ENCODE measurements around the gene ARHGAP22. TPM values are rescaled to one million over a fixed set of nuclear protein-coding genes. Genes with fewer than 3 reads are reported as not detected.

ARHGAP22 gene
- polyA plus RNA-seq, 1 of the 3 experiments (the other 2 are of a cell fraction): 12.4 TPM

DNA sequence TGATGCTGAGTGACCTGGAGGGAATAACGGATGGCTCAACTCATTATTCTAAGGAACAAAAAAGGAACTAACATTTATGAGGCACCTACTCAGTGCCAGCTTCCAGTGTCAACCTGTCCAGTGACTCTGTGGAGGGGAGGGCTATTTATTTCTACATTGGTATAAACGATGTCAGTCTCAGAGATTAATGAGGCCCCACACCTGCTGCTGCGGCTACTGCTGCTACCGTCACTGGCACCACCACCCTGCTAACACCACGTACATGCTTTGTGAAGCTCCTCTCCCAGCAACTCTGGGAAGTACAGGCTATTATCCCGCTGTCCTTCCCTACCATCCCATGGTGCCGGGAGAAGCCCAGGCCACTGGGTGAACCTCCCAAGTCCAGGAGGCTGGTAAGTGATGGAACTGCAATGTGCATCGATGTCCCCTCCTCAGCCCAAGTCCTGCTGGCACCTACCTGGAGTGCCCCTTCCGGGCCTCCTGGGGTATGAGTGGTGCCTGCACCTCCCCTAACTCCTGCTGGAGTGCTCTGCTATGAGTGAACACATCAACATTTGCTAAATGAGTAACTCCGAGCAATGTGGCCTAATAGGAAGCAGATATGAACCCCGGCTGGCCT is 101.5 kb downstream of the ARHGAP22 start:
- no peaks in the 10 kb centered on the region for H3K27me3 ChIP-seq (ENCODE audit: insufficient read depth)
- no peak overlapping the region for H3K4me3 ChIP-seq (ENCODE audit: low read depth in 2 of 2, low read length in 1 of 2)
- H3K79me2 ChIP-seq (ENCODE audit: insufficient read depth): peaks cover 94% of the 10 kb centered on the region
- no peak overlapping the region for H3K27ac ChIP-seq (ENCODE audit: low read depth in 2 of 2, low read length in 1 of 2)
- no peak overlapping the region for H3K9ac ChIP-seq
- peaks cover 65% of the 10 kb centered on the region for H4K20me1 ChIP-seq (ENCODE audit: insufficient read depth)
- no peaks in the 10 kb centered on the region for H3K9me2 ChIP-seq
- H3K9me3 ChIP-seq: no peaks in the 10 kb centered on the region
- DNase-seq: no peak
- peaks cover 0 to 12% of the 10 kb centered on the region in 2 experiments; a peak in 2 of 4 replicates for H3K4me1 ChIP-seq (ENCODE audit: control insufficient read depth in 1 of 2, insufficient read depth in 2 of 2, low read depth in 1 of 2, low read length in 1 of 2)
- TF ChIP-seq SIN3A (IDR thresholded peaks at IDR 0.05; ENCODE audit: borderline replicate concordance, low read depth, low read length): no peak
- TF ChIP-seq NRF1 (IDR thresholded peaks at IDR 0.05; ENCODE audit: low read depth, low read length): no peak
- TF ChIP-seq FOSL2 (IDR thresholded peaks at IDR 0.05; ENCODE audit: borderline replicate concordance, low read depth): no peak
- no peak for TF ChIP-seq USF1 (IDR thresholded peaks at IDR 0.05; ENCODE audit: borderline replicate concordance, low read depth)
- no peak for TF ChIP-seq EP300 (IDR thresholded peaks at IDR 0.05; ENCODE audit: borderline replicate concordance in 1 of 2, low read depth in 1 of 2, low read length in 1 of 2)
- no peak for TF ChIP-seq SMC3 (IDR thresholded peaks at IDR 0.05; ENCODE audit: low read depth, low read length)
- no peak for TF ChIP-seq NFIC (IDR thresholded peaks at IDR 0.05; ENCODE audit: borderline replicate concordance)
- TF ChIP-seq MEF2A (IDR thresholded peaks at IDR 0.05; ENCODE audit: borderline replicate concordance, low read depth): no peak
- no peak for TF ChIP-seq TEAD4 (IDR thresholded peaks at IDR 0.05; ENCODE audit: borderline replicate concordance, insufficient read depth)
- TF ChIP-seq FOXM1 (IDR thresholded peaks at IDR 0.05; ENCODE audit: low read depth): no peak
- no peak for TF ChIP-seq RXRA (IDR thresholded peaks at IDR 0.05; ENCODE audit: borderline replicate concordance, low read depth)
- TF ChIP-seq, protein P1, sequence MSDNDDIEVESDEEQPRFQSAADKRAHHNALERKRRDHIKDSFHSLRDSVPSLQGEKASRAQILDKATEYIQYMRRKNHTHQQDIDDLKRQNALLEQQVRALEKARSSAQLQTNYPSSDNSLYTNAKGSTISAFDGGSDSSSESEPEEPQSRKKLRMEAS (IDR thresholded peaks at IDR 0.05; ENCODE audit: low read depth): no peak
- TF ChIP-seq, protein P2, sequence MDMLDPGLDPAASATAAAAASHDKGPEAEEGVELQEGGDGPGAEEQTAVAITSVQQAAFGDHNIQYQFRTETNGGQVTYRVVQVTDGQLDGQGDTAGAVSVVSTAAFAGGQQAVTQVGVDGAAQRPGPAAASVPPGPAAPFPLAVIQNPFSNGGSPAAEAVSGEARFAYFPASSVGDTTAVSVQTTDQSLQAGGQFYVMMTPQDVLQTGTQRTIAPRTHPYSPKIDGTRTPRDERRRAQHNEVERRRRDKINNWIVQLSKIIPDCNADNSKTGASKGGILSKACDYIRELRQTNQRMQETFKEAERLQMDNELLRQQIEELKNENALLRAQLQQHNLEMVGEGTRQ (IDR thresholded peaks at IDR 0.05; ENCODE audit: borderline replicate concordance, low read depth, low read length): no peak
- no peak for TF ChIP-seq EZH2phosphoT487 (IDR thresholded peaks at IDR 0.05; ENCODE audit: borderline replicate concordance, low read depth)
- TF ChIP-seq, protein P3, sequence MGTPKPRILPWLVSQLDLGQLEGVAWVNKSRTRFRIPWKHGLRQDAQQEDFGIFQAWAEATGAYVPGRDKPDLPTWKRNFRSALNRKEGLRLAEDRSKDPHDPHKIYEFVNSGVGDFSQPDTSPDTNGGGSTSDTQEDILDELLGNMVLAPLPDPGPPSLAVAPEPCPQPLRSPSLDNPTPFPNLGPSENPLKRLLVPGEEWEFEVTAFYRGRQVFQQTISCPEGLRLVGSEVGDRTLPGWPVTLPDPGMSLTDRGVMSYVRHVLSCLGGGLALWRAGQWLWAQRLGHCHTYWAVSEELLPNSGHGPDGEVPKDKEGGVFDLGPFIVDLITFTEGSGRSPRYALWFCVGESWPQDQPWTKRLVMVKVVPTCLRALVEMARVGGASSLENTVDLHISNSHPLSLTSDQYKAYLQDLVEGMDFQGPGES (IDR thresholded peaks at IDR 0.05; ENCODE audit: low read depth, low read length): no peak
- TF ChIP-seq CHD2 (IDR thresholded peaks at IDR 0.05; ENCODE audit: low read length, partially characterized antibody): no peak
- H3K4me2 ChIP-seq: no peak overlapping the region
- CTCF ChIA-PET: interaction anchor here (1.0 to 4.1 kb wide), 4 partner anchors 8 to 140 kb away, joined by 3 to 16 read pairs (median 8); no protein-coding TSS in a partner anchor
- WGBS (ENCODE audit: low lambda C conversion rate): 95% methylated on average over 11 of the region's 11 CpGs
- peaks cover 0 to 6% of the 10 kb centered on the region in 2 experiments for H3K36me3 ChIP-seq (replicated peaks in 1 of 2; ENCODE audit: control insufficient read depth in 1 of 2, insufficient read depth in 2 of 2, low read length in 1 of 2)
- POLR2A ChIA-PET: no interaction called here
- H2AFZ ChIP-seq (ENCODE audit: low read depth): no peak overlapping the region
- peaks cover 10% of the 10 kb centered on the region for H3F3A ChIP-seq (replicated peaks; ENCODE audit: insufficient read depth)
